Measurements from ENCODE around the gene MGLL.

GRCh38 chr3:127761441-127761801 is 60.9 kb downstream of the MGLL start:
- no peak for TF ChIP-seq POLR2A (IDR thresholded peaks at IDR 0.05)
- TF ChIP-seq CTCF (IDR thresholded peaks at IDR 0.05): no peak
